Uterus (tissue), 4 donors: ENCODE measurements around the gene FOXF2. TPM values are rescaled to one million over a fixed set of nuclear protein-coding genes. Genes with fewer than 3 reads are reported as not detected.
A peak's percentile ranks its signal among the peaks of the same experiment; 100 is the strongest.

Experiments
- DNase-seq, 2 donors: peaks; one replicate each; pipeline ENCODE4 v3.0.0-alpha.2; 2019 to 2020
- H3K27ac ChIP-seq, 2 donors: fragments of 200-600 bp; sonication (generic); 1 replicate in 1 of 2; 2 replicates in 1 of 2; pipeline ENCODE4 v1.5.1; 2016 to 2018
- H3K27me3 ChIP-seq, 2 donors: fragments of 200-600 bp; sonication (generic); one replicate each; pipeline ENCODE4 v1.5.1; 2018 to 2019; ENCODE audit warnings: control low read depth in 1 of 2
- H3K36me3 ChIP-seq, 2 donors: fragments of 200-600 bp; sonication (generic); one replicate each; pipeline ENCODE4 v1.5.1; 2019; ENCODE audit warnings: control low read depth in 1 of 2
- H3K4me1 ChIP-seq, 2 donors: fragments of 200-600 bp; sonication (generic); one replicate each; pipeline ENCODE4 v1.5.1; 2018 to 2019; ENCODE audit warnings: control low read depth in 1 of 2
- H3K4me3 ChIP-seq, 2 donors: fragments of 200-600 bp; sonication (generic); 1 replicate in 1 of 2; 2 replicates in 1 of 2; pipeline ENCODE4 v1.5.1; 2018 to 2019; ENCODE audit warnings: mild to moderate bottlenecking in 1 of 2
- H3K9me3 ChIP-seq, 2 donors: fragments of 200-600 bp; sonication (generic); one replicate each; pipeline ENCODE4 v1.5.1; 2019; ENCODE audit warnings: control low read depth in 1 of 2
- CTCF ChIP-seq, 4 experiments: fragments of 200-600 bp in 2 of 4; fragments of 450-650 bp in 2 of 4; sonication (generic) in 2 of 4; IDR thresholded peaks; one replicate each; pipeline ENCODE4 v1.5.1; 2016 to 2019; ENCODE audit warnings: antibody characterized with exemption in 4 of 4, mild to moderate bottlenecking in 2 of 4, moderate library complexity in 1 of 4
- POLR2A ChIP-seq, 2 donors: fragments of 450-650 bp; IDR thresholded peaks; one replicate each; pipeline ENCODE4 v1.6.1; 2016; ENCODE audit warnings: antibody characterized with exemption in 2 of 2, mild to moderate bottlenecking in 1 of 2, moderate library complexity in 1 of 2
- intact Hi-C: fragments of 100-400 bp; cut with DNase I; formaldehyde crosslinking; loops from one replicate; pipeline ENCODE4 v1.15.1; 2023; ENCODE audit warnings: low total_unique reads
- total RNA-seq, 4 donors: library from RNA; depleted of rRNA in 3 of 4; stranded (reverse); fragments of >200 nt in 3 of 4; gene quantifications; one replicate each; pipeline versions ENCODE4 v1.1.0 to v1.2.4, GENCODE V29; 2014 to 2023
- donor health status: DM: yes; HTN: yes; CAD: no.

The FOXF2 gene
- total RNA-seq, 4 donors from 2014 or later, result not detected

DNA sequence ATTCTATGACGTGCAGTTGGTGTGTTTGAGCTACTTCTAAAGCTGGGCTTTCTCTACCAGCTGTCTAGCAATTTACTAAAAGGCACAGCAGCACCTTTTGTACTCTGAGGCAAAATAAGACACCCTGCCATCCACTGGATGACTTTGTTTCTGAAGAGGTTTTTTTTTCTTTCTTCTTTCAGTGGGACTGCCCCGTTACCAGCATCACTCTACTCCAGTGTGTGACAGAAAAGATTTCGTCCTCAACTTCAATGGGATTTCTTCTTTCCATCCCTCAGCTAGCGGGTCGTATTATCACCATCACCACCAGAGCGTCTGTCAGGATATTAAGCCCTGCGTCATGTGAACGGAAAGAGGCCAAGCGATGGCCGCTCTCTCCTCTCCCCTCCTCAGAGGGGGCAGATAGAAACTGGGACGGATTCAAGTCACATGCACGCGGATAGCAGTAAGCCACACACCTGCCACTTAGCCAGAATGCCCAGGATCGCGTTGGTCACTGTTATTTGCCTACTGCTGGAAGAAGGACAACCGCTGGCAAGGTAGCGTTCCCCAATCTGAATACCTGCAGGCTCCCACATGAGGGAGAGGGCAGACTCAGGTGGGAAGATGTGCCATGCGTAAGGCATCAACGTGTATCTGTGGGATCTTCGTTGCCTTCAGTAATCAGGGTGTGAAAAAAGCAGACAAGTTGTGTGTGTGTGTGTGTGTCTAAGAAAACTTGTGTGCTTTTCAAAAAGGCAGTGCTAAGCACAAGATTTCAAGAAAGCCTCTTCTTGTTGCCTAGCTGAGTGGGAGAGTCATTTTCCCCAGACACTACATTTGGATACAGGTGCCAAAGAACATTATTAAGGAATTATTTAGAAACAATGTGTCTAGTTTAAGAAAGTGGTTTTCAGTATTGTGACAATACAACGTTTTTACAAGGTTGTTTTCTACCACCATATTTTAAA lies 5.4 kb downstream of the FOXF2 start:
- H3K27ac ChIP-seq, result no peak overlapping the region
- no peak for DNase-seq
- H3K9me3 ChIP-seq, result no peaks in the 10 kb centered on the region
- H3K36me3 ChIP-seq, result no peaks in the 10 kb centered on the region
- intact Hi-C loops, result no loop called here
- H3K4me3 ChIP-seq, result no peak overlapping the region
- peaks cover 0 to 18% of the 10 kb centered on the region in 2 donors for H3K4me1 ChIP-seq
- TF ChIP-seq CTCF (IDR thresholded peaks at IDR 0.05) (no peak), POLR2A (IDR thresholded peaks at IDR 0.05) (no peak)
- peaks cover 11 to 74% of the 10 kb centered on the region in 2 donors for H3K27me3 ChIP-seq

DNA sequence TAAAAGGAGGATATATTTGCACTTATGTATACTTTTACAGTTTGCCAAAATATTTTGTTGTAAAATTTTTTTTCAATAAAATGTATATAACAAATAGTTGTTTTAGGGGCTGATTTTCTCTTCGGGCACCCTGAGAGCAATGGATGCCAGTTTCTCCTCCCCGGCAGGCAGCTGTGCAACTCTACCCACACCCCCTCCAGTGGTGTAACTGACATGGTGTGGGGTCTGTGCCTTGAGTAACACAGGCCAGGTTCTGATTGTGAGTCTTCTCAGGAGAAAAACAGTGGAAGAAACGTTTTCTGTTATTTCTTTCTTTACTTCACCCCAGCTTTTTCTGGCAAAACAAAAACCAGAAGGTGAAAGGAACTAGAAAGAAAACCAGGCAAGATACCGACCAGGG lies 6.1 kb downstream of the FOXF2 start:
- no peak overlapping the region for H3K4me3 ChIP-seq
- intact Hi-C loops, result no loop called here
- H3K4me1 ChIP-seq, result peaks cover 0 to 12% of the 10 kb centered on the region in 2 donors
- DNase-seq, result no peak
- no peaks in the 10 kb centered on the region for H3K9me3 ChIP-seq
- H3K27ac ChIP-seq, result no peak overlapping the region
- peaks cover 8 to 74% of the 10 kb centered on the region in 2 donors for H3K27me3 ChIP-seq
- TF ChIP-seq POLR2A (IDR thresholded peaks at IDR 0.05) (no peak), CTCF (IDR thresholded peaks at IDR 0.05) (no peak)
- H3K36me3 ChIP-seq, result no peaks in the 10 kb centered on the region

GRCh38 chr6:1395941-1396908 lies 6.8 kb downstream of the FOXF2 start:
- H3K9me3 ChIP-seq, result no peaks in the 10 kb centered on the region
- H3K27ac ChIP-seq, result no peak overlapping the region
- intact Hi-C loops, result no loop called here
- H3K4me1 ChIP-seq, result peaks cover 0 to 5% of the 10 kb centered on the region in 2 donors
- no peaks in the 10 kb centered on the region for H3K36me3 ChIP-seq
- no peak overlapping the region for H3K4me3 ChIP-seq
- TF ChIP-seq CTCF (IDR thresholded peaks at IDR 0.05) (no peak), POLR2A (IDR thresholded peaks at IDR 0.05) (no peak)
- no peak for DNase-seq
- H3K27me3 ChIP-seq, result peaks cover 1 to 70% of the 10 kb centered on the region in 2 donors

GRCh38 chr6:1396952-1397868 lies 7.8 kb downstream of the FOXF2 start:
- Histone ChIP-seq H3K27ac (no peak overlapping the region), H3K4me3 (no peak overlapping the region), H3K9me3 (no peaks in the 10 kb centered on the region), H3K4me1 (peaks cover 0 to 5% of the 10 kb centered on the region in 2 donors), H3K27me3 (peaks cover 0 to 61% of the 10 kb centered on the region in 2 donors), H3K36me3 (no peaks in the 10 kb centered on the region)
- intact Hi-C loops, result no loop called here
- peak; percentile 26 to 41 for DNase-seq
- TF ChIP-seq POLR2A (IDR thresholded peaks at IDR 0.05), result no peak
- peak; percentile 59 to 90 (median 69) for TF ChIP-seq CTCF (IDR thresholded peaks at IDR 0.05)
